CD14-positive monocyte (primary cell): ENCODE data around the gene MAD1L1. TPM values are rescaled to one million over a fixed set of nuclear protein-coding genes. Genes with fewer than 3 reads are reported as not detected.
A peak's percentile ranks its signal among the peaks of the same experiment; 100 is the strongest.

ENCODE experiments used
- DNase-seq, 3 donors: peaks; one replicate each; pipeline ENCODE4 v3.0.0-alpha.2; 2011 to 2022
- H2AFZ ChIP-seq: 2 replicates; pipeline ENCODE4 v1.6.0; 2012; ENCODE audit warnings: mild to moderate bottlenecking, low read depth, low read length, inconsistent platforms; ENCODE audit not compliant: insufficient read depth, poor library complexity, severe bottlenecking
- H3K27ac ChIP-seq, 2 donors: 1 replicate in 1 of 2; 2 replicates in 1 of 2; pipeline ENCODE4 v1.5.1; 2012 to 2013; ENCODE audit warnings: low read length in 2 of 2, control low read depth in 1 of 2, inconsistent platforms in 1 of 2, low read depth in 1 of 2, mild to moderate bottlenecking in 1 of 2
- H3K27me3 ChIP-seq, 2 donors: one replicate each; pipeline versions ENCODE4 v1.6.0 to v1.6.1; 2011 to 2013; ENCODE audit warnings: low read length in 2 of 2; ENCODE audit not compliant: control insufficient read depth in 2 of 2, insufficient read depth in 2 of 2
- H3K36me3 ChIP-seq, 2 donors: replicated peaks in 1 of 2; 1 replicate in 1 of 2; 2 replicates in 1 of 2; pipeline versions ENCODE4 v1.5.1 to v1.6.1; 2012 to 2013; ENCODE audit warnings: low read length in 2 of 2, control low read depth in 1 of 2, inconsistent platforms in 1 of 2, mild to moderate bottlenecking in 1 of 2; ENCODE audit not compliant: insufficient read depth in 2 of 2, control insufficient read depth in 1 of 2
- H3K4me1 ChIP-seq, 2 donors: 1 replicate in 1 of 2; 2 replicates in 1 of 2; pipeline versions ENCODE4 v1.5.1 to v1.6.1; 2012 to 2013; ENCODE audit warnings: low read length in 2 of 2, control low read depth in 1 of 2, inconsistent platforms in 1 of 2, mild to moderate bottlenecking in 1 of 2, moderate library complexity in 1 of 2; ENCODE audit not compliant: insufficient read depth in 2 of 2, control insufficient read depth in 1 of 2
- H3K4me2 ChIP-seq: replicated peaks from 2 replicates; pipeline ENCODE3; 2012; ENCODE audit warnings: low read length, moderate library complexity, mild to moderate bottlenecking; ENCODE audit not compliant: poor library complexity, severe bottlenecking; ENCODE audit errors: extremely low read depth
- H3K4me3 ChIP-seq, 3 experiments: fragments of 200-600 bp in 1 of 3; sonication (generic) in 1 of 3; replicated peaks in 1 of 3; 1 replicate in 2 of 3; 2 replicates in 1 of 3; pipeline ENCODE4 v1.5.1; 2011 to 2013; ENCODE audit warnings: low read length in 3 of 3, mild to moderate bottlenecking in 3 of 3, control low read depth in 2 of 3, low read depth in 2 of 3, inconsistent platforms in 1 of 3, moderate library complexity in 1 of 3
- H3K79me2 ChIP-seq: 2 replicates; pipeline ENCODE4 v1.6.0; 2012; ENCODE audit warnings: mild to moderate bottlenecking, control low read depth, inconsistent platforms, low read length, moderate library complexity; ENCODE audit not compliant: insufficient read depth
- H3K9ac ChIP-seq: 2 replicates; pipeline ENCODE4 v1.6.0; 2017; ENCODE audit warnings: low read length, mild to moderate bottlenecking; ENCODE audit not compliant: insufficient read depth, poor library complexity, severe bottlenecking
- H3K9me3 ChIP-seq, 2 donors: replicated peaks in 1 of 2; 1 replicate in 1 of 2; 2 replicates in 1 of 2; pipeline versions ENCODE4 v1.5.1 to v1.6.1; 2012 to 2013; ENCODE audit warnings: low read length in 2 of 2, control low read depth in 1 of 2; ENCODE audit not compliant: control insufficient read depth in 1 of 2, insufficient read depth in 1 of 2
- H4K20me1 ChIP-seq: 2 replicates; pipeline ENCODE4 v1.6.0; 2012; ENCODE audit warnings: mild to moderate bottlenecking, low read length, control low read depth, moderate library complexity; ENCODE audit not compliant: insufficient read depth
- H3K27ac Mint-ChIP-seq, 7 donors: one replicate each; pipeline ENCODE4 v1.8.0; 2020; ENCODE audit warnings: mild to moderate bottlenecking in 7 of 7, mixed read lengths in 7 of 7, moderate library complexity in 6 of 7, inconsistent platforms in 2 of 7
- H3K27me3 Mint-ChIP-seq, 3 donors: one replicate each; pipeline ENCODE4 v1.8.0; 2021 to 2022; ENCODE audit warnings: low read depth in 3 of 3, mild to moderate bottlenecking in 3 of 3, mixed read lengths in 3 of 3, moderate library complexity in 3 of 3, inconsistent platforms in 1 of 3
- H3K36me3 Mint-ChIP-seq, 2 donors: one replicate each; pipeline ENCODE4 v1.8.0; 2020; ENCODE audit warnings: mixed read lengths in 2 of 2, inconsistent platforms in 1 of 2, mild to moderate bottlenecking in 1 of 2
- H3K4me1 Mint-ChIP-seq: one replicate; pipeline ENCODE4 v1.8.0; 2020; ENCODE audit warnings: mild to moderate bottlenecking, mixed read lengths
- H3K4me3 Mint-ChIP-seq, 2 donors: one replicate each; pipeline ENCODE4 v1.8.0; 2020; ENCODE audit warnings: mild to moderate bottlenecking in 2 of 2, mixed read lengths in 2 of 2, moderate library complexity in 1 of 2
- H3K9me3 Mint-ChIP-seq, 7 donors: one replicate each; pipeline ENCODE4 v1.8.0; 2020 to 2022; ENCODE audit warnings: mixed read lengths in 7 of 7, mild to moderate bottlenecking in 6 of 7, moderate library complexity in 6 of 7, inconsistent platforms in 2 of 7
- WGBS: methylation state at CpG from one replicate; pipeline ENCODE4 v1.1.5; 2013; ENCODE audit warnings: missing lambda C conversion rate; ENCODE audit not compliant: insufficient coverage; 5-methylcytosine and 5-hydroxymethylcytosine counted together
- intact Hi-C, 2 donors: fragments of 100-400 bp; cut with micrococcal nuclease; formaldehyde crosslinking; loops; one replicate each; pipeline versions ENCODE4 v1.15.0 to v1.15.1; 2023
- polyA plus RNA-seq, 3 donors: library from polyadenylated mRNA; depleted of rRNA in 1 of 3; unstranded in 2 of 3; stranded (reverse) in 1 of 3; fragments of 300-500 nt in 2 of 3; fragments of >200 nt in 1 of 3; fragmentation: Illumina TruSeq in 2 of 3; gene quantifications; 1 replicate in 2 of 3; 2 replicates in 1 of 3; pipeline ENCODE4 v1.2.3, GENCODE V29; 2012 to 2021
- TF ChIP-seq, protein P1 (sequence below): fragments of 200-600 bp; IDR thresholded peaks from one replicate; pipeline ENCODE4 v1.8.0; 2022; ENCODE audit warnings: antibody characterized with exemption, mild to moderate bottlenecking

The MAD1L1 gene
- polyA plus RNA-seq, 3 donors, result 22.0 to 39.4 (median 33.2) TPM

DNA sequence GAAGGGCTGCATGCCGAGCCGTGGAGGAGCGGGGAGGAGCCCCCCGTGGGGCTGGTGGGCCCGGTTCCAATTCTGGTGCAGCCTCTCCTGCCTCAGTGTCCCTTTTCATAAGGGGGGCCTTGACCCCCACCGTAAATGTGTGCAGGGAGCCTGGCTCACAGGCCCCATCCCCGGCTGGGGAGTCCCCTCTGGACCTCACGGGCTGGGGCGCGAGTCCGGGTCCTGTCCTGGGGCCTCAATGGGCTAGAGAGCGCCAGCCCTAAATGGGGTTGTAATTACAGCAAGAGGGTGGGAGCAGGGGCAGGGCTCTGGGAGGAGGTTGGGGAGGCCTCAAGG lies 359.7 kb downstream of the MAD1L1 start:
- H3K27ac Mint-ChIP-seq, result no peak overlapping the region
- Histone ChIP-seq H4K20me1 (peaks cover 59% of the 10 kb centered on the region), H3K4me2 (no peak overlapping the region), H3K4me1 (no peaks in the 10 kb centered on the region), H3K4me3 (no peak overlapping the region), H3K79me2 (no peaks in the 10 kb centered on the region), H3K27me3 (no peaks in the 10 kb centered on the region), H3K9ac (no peak overlapping the region), H2AFZ (no peak overlapping the region), H3K36me3 (peaks cover 0 to 12% of the 10 kb centered on the region in 2 donors), H3K27ac (no peak overlapping the region), H3K9me3 (peaks cover 0 to 18% of the 10 kb centered on the region in 2 donors)
- H3K9me3 Mint-ChIP-seq, result peaks cover 4 to 22% (median 11%) of the 10 kb centered on the region in 7 donors
- peaks cover 13% of the 10 kb centered on the region for H3K4me1 Mint-ChIP-seq
- WGBS, result 97% methylated on average over 11 of the region's 12 CpGs
- H3K36me3 Mint-ChIP-seq, result peaks cover 12 to 21% of the 10 kb centered on the region in 2 donors
- DNase-seq, result no peak
- TF ChIP-seq, protein P1, sequence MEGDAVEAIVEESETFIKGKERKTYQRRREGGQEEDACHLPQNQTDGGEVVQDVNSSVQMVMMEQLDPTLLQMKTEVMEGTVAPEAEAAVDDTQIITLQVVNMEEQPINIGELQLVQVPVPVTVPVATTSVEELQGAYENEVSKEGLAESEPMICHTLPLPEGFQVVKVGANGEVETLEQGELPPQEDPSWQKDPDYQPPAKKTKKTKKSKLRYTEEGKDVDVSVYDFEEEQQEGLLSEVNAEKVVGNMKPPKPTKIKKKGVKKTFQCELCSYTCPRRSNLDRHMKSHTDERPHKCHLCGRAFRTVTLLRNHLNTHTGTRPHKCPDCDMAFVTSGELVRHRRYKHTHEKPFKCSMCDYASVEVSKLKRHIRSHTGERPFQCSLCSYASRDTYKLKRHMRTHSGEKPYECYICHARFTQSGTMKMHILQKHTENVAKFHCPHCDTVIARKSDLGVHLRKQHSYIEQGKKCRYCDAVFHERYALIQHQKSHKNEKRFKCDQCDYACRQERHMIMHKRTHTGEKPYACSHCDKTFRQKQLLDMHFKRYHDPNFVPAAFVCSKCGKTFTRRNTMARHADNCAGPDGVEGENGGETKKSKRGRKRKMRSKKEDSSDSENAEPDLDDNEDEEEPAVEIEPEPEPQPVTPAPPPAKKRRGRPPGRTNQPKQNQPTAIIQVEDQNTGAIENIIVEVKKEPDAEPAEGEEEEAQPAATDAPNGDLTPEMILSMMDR, result no peak
- H3K27me3 Mint-ChIP-seq, result peaks cover 0 to 3% (median 1%) of the 10 kb centered on the region in 3 donors
- intact Hi-C loops, result no loop called here
- H3K4me3 Mint-ChIP-seq, result no peak overlapping the region

DNA sequence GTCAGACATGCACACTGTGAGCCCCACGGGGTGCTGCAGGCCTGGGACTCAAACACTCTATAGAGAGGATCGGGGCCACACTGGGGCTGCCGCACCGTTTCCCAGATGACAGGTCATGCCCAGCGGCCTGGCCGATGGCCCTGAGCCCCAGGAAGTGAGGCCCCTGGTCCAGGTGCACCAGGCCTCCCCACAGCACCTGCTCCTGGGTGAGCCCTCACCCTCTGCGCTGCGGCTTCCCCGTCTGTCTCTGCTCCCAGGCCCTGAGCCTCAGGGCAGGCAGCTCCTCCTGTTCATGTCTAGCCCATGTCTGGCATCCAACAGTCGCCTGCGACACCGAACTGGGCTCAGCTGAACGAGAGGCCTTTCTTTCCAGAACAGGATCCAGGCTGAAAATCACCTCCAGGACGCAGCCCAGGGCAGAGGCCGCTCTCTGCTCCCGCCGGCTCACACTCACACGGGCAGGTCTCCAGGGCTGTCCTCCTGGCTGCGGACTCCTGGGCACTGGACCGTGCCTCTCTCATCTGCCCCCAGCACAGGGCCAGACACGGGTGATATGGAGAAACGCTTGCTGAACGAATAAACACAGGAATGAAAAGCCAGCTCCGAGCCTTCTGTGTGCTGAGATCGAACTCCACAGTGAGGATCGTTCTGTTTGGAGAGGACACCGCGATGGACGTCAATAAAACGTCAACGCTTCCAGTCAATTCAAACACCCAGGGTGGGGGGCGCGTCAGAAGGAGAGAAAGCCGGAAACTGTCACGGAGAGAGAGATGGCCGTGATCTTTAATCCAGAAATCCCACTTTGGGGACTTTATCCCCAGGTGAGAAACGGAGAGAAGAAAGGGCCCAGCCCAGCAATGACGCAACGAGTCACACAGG lies 360.3 kb downstream of the MAD1L1 start:
- Mint-ChIP-seq H3K27ac (peak overlapping the region in 1 of 7 donors; percentile 11), H3K27me3 (peaks cover 0 to 3% (median 1%) of the 10 kb centered on the region in 3 donors), H3K36me3 (peaks cover 9 to 21% of the 10 kb centered on the region in 2 donors), H3K9me3 (peaks cover 0 to 18% (median 10%) of the 10 kb centered on the region in 7 donors), H3K4me3 (no peak overlapping the region), H3K4me1 (peaks cover 13% of the 10 kb centered on the region)
- no peak for DNase-seq
- H4K20me1 ChIP-seq, result peaks cover 65% of the 10 kb centered on the region
- no peak overlapping the region for H3K9ac ChIP-seq
- 98% methylated on average over 38 of the region's 39 CpGs for WGBS
- no peak overlapping the region for H2AFZ ChIP-seq
- H3K27ac ChIP-seq, result no peak overlapping the region
- no peak overlapping the region for H3K4me3 ChIP-seq
- H3K4me2 ChIP-seq, result no peak overlapping the region
- peaks cover 0 to 12% of the 10 kb centered on the region in 2 donors for H3K36me3 ChIP-seq
- no peaks in the 10 kb centered on the region for H3K79me2 ChIP-seq
- no peaks in the 10 kb centered on the region for H3K4me1 ChIP-seq
- no peaks in the 10 kb centered on the region for H3K27me3 ChIP-seq
- TF ChIP-seq, protein P1, result no peak
- H3K9me3 ChIP-seq, result peaks cover 0 to 18% of the 10 kb centered on the region in 2 donors
- intact Hi-C loops, result no loop called here
